H1 (cell line): ENCODE results near the gene ASXL3. TPM values are rescaled to one million over a fixed set of nuclear protein-coding genes. Genes with fewer than 3 reads are reported as not detected.
A peak's percentile ranks its signal among the peaks of the same experiment; 100 is the strongest.

Experiments used
- CTCF ChIA-PET: fragments of 300-600 bp; sonication (Branson Sonifier 250); formaldehyde crosslinking; loops from one replicate; lab custom pipeline; 2021; ENCODE audit not compliant: partially characterized antibody; lab: Charles Lee
- POLR2A ChIA-PET: fragments of 300-600 bp; sonication (Branson Sonifier 250); formaldehyde crosslinking; loops from one replicate; lab custom pipeline; 2021; ENCODE audit warnings: inconsistent platforms; ENCODE audit not compliant: partially characterized antibody; lab: Charles Lee
- DNase-seq, 2 experiments: peaks; one replicate each; pipeline versions ENCODE4 v3.0.0 to v3.0.0-alpha.2; 2010 to 2022; ENCODE audit warnings: low spot score in 2 of 2, low read depth in 1 of 2, mixed read lengths in 1 of 2
- FAIRE-seq: peaks from 2 replicates; lab custom pipeline; 2011; peaks lifted over from hg19 to GRCh38; lab: Jason Lieb, UNC
- H2AFZ ChIP-seq: 2 replicates; pipeline ENCODE4 v1.8.1; 2012; ENCODE audit warnings: low read length, inconsistent platforms
- H2AK5ac ChIP-seq: 2 replicates; pipeline ENCODE4 v1.6.1; 2013; ENCODE audit warnings: low read depth, low read length
- H2BK120ac ChIP-seq: replicated peaks from 2 replicates; pipeline ENCODE3; 2013; ENCODE audit warnings: low read depth, low read length, inconsistent platforms
- H2BK12ac ChIP-seq: 2 replicates; pipeline ENCODE4 v1.6.1; 2013; ENCODE audit warnings: low read depth, low read length
- H2BK15ac ChIP-seq: 2 replicates; pipeline ENCODE4 v1.6.1; 2013; ENCODE audit warnings: low read length
- H2BK20ac ChIP-seq: 2 replicates; pipeline ENCODE4 v1.6.1; 2013; ENCODE audit warnings: low read length
- H2BK5ac ChIP-seq: 2 replicates; pipeline ENCODE4 v1.6.1; 2013; ENCODE audit warnings: low read depth, low read length
- H3K14ac ChIP-seq: 2 replicates; pipeline ENCODE4 v1.6.1; 2013; ENCODE audit warnings: inconsistent platforms; ENCODE audit not compliant: insufficient read length
- H3K18ac ChIP-seq: 2 replicates; pipeline ENCODE4 v1.6.1; 2013; ENCODE audit warnings: low read length; ENCODE audit errors: extremely low read depth
- H3K23ac ChIP-seq: 2 replicates; pipeline ENCODE4 v1.6.1; 2013; ENCODE audit warnings: inconsistent platforms; ENCODE audit not compliant: insufficient read length
- H3K23me2 ChIP-seq: 2 replicates; pipeline ENCODE4 v1.6.1; 2013; ENCODE audit warnings: low read depth, low read length
- H3K27ac ChIP-seq: 2 replicates; pipeline ENCODE4 v1.6.1; 2011; ENCODE audit warnings: low read depth, low read length, inconsistent platforms
- H3K27me3 ChIP-seq, 4 experiments: replicated peaks in 1 of 4; 1 replicate in 1 of 4; 2 replicates in 3 of 4; pipeline versions ENCODE4 v1.6.1 to v1.8.1; 2011 to 2013; ENCODE audit warnings: low read length in 3 of 4, mild to moderate bottlenecking in 3 of 4, inconsistent platforms in 2 of 4, mixed read lengths in 2 of 4, moderate library complexity in 1 of 4; ENCODE audit not compliant: control insufficient read depth in 3 of 4, insufficient read depth in 3 of 4; ENCODE audit errors: extremely low read depth in 1 of 4
- H3K36me3 ChIP-seq, 4 experiments: 2 replicates each; pipeline versions ENCODE4 v1.6.1 to v1.8.1; 2011 to 2013; ENCODE audit warnings: mild to moderate bottlenecking in 4 of 4, low read length in 3 of 4, moderate library complexity in 2 of 4, control low read depth in 1 of 4, inconsistent platforms in 1 of 4; ENCODE audit not compliant: insufficient read depth in 4 of 4, control insufficient read depth in 2 of 4
- H3K4ac ChIP-seq: replicated peaks from 2 replicates; pipeline ENCODE3; 2013; ENCODE audit warnings: low read length, low read depth, mixed read lengths, inconsistent platforms; ENCODE audit not compliant: insufficient read length
- H3K4me1 ChIP-seq, 4 experiments: replicated peaks in 1 of 4; 1 replicate in 1 of 4; 2 replicates in 3 of 4; pipeline versions ENCODE4 v1.6.1 to v1.8.1; 2011 to 2013; ENCODE audit warnings: low read length in 3 of 4, inconsistent platforms in 2 of 4, mixed read lengths in 1 of 4; ENCODE audit not compliant: insufficient read depth in 4 of 4, control insufficient read depth in 3 of 4
- H3K4me2 ChIP-seq, 2 experiments: 2 replicates each; pipeline versions ENCODE4 v1.6.1 to v1.8.1; 2011 to 2013; ENCODE audit warnings: low read depth in 2 of 2, low read length in 2 of 2, control low read depth in 1 of 2, inconsistent platforms in 1 of 2, mild to moderate bottlenecking in 1 of 2; ENCODE audit not compliant: insufficient read depth in 1 of 2
- H3K4me3 ChIP-seq, 4 experiments: fragments of 200-600, 300-600 bp in 1 of 4; sonication (generic), shearing (Covaris generic), sonication (Bioruptor Twin) in 1 of 4; 2 replicates each; pipeline versions ENCODE4 v1.5.1 to v1.8.1; 2011 to 2016; ENCODE audit warnings: low read length in 4 of 4, low read depth in 3 of 4, control low read depth in 2 of 4, inconsistent platforms in 2 of 4, mild to moderate bottlenecking in 2 of 4, mixed read lengths in 1 of 4, moderate library complexity in 1 of 4; ENCODE audit not compliant: insufficient read depth in 2 of 4; ENCODE audit errors: extremely low read depth in 1 of 4
- H3K56ac ChIP-seq: replicated peaks from 2 replicates; pipeline ENCODE3; 2013; ENCODE audit warnings: low read depth, mild to moderate bottlenecking, mixed read lengths, low read length, inconsistent platforms; ENCODE audit not compliant: insufficient read length
- H3K79me1 ChIP-seq: 2 replicates; pipeline ENCODE4 v1.6.1; 2013; ENCODE audit warnings: low read depth, low read length, control low read depth
- H3K79me2 ChIP-seq, 2 experiments: 2 replicates each; pipeline versions ENCODE4 v1.6.1 to v1.8.1; 2012 to 2013; ENCODE audit warnings: low read length in 2 of 2, mild to moderate bottlenecking in 2 of 2, inconsistent platforms in 1 of 2; ENCODE audit not compliant: insufficient read depth in 2 of 2, control insufficient read depth in 1 of 2
- H3K9ac ChIP-seq, 4 experiments: replicated peaks in 1 of 4; 1 replicate in 1 of 4; 2 replicates in 3 of 4; pipeline versions ENCODE4 v1.6.1 to v1.8.1; 2011 to 2013; ENCODE audit warnings: low read depth in 3 of 4, low read length in 3 of 4, control low read depth in 2 of 4, mild to moderate bottlenecking in 2 of 4, moderate library complexity in 2 of 4, inconsistent platforms in 1 of 4; ENCODE audit errors: extremely low read depth in 1 of 4
- H3K9me3 ChIP-seq, 2 experiments: 2 replicates each; pipeline versions ENCODE4 v1.6.1 to v1.8.1; 2012 to 2013; ENCODE audit warnings: mild to moderate bottlenecking in 2 of 2, moderate library complexity in 2 of 2, control low read depth in 1 of 2, inconsistent platforms in 1 of 2, low read depth in 1 of 2, low read length in 1 of 2, mixed read lengths in 1 of 2; ENCODE audit not compliant: insufficient read depth in 2 of 2
- H4K20me1 ChIP-seq, 2 experiments: replicated peaks in 1 of 2; 2 replicates each; pipeline versions ENCODE3 to v1.8.1; 2011 to 2013; ENCODE audit warnings: inconsistent platforms in 2 of 2, low read length in 2 of 2, mild to moderate bottlenecking in 1 of 2; ENCODE audit not compliant: insufficient read depth in 2 of 2, control insufficient read depth in 1 of 2
- H4K5ac ChIP-seq: 2 replicates; pipeline ENCODE4 v1.6.1; 2013; ENCODE audit warnings: low read length, low read depth, mixed read lengths, inconsistent platforms; ENCODE audit not compliant: insufficient read length
- H4K8ac ChIP-seq: 2 replicates; pipeline ENCODE4 v1.8.0; 2013; ENCODE audit warnings: mild to moderate bottlenecking, moderate library complexity, low read length, inconsistent platforms; ENCODE audit not compliant: insufficient read depth; ENCODE audit errors: extremely low read depth
- H4K91ac ChIP-seq: replicated peaks from 2 replicates; pipeline ENCODE3; 2013; ENCODE audit warnings: low read length, mixed read lengths, inconsistent platforms; ENCODE audit not compliant: insufficient read length
- ASH2L ChIP-seq: fragments of 200-600, 300-600 bp; sonication (generic); IDR thresholded peaks from one replicate; pipeline ENCODE4 v1.7.1; 2017; ENCODE audit warnings: low read length
- BACH1 ChIP-seq: IDR thresholded peaks from 2 replicates; pipeline ENCODE4 v1.6.1; 2012; ENCODE audit warnings: low read length, improper control_type of control experiment
- FOSL1 ChIP-seq: IDR thresholded peaks from 2 replicates; pipeline ENCODE4 v1.6.1; 2011; ENCODE audit warnings: mild to moderate bottlenecking, low read depth, low read length, moderate library complexity; ENCODE audit not compliant: insufficient read depth
- GABPA ChIP-seq: IDR thresholded peaks from 2 replicates; pipeline ENCODE4 v1.6.1; 2011; ENCODE audit warnings: mild to moderate bottlenecking, low read length, moderate library complexity, borderline replicate concordance; ENCODE audit not compliant: insufficient read depth
- HDAC2 ChIP-seq, 2 experiments: fragments of 300-600 bp in 1 of 2; sonication (generic) in 1 of 2; IDR thresholded peaks; 2 replicates each; pipeline ENCODE4 v1.6.1; 2011 to 2012; ENCODE audit warnings: low read depth in 2 of 2, low read length in 2 of 2, mild to moderate bottlenecking in 2 of 2, moderate library complexity in 2 of 2, borderline replicate concordance in 1 of 2, inconsistent platforms in 1 of 2
- NANOG ChIP-seq: IDR thresholded peaks from 2 replicates; pipeline ENCODE4 v1.6.1; 2011; ENCODE audit warnings: low read length, low read depth, mild to moderate bottlenecking, inconsistent platforms; ENCODE audit not compliant: insufficient read depth, poor library complexity, severe bottlenecking
- PHF8 ChIP-seq: fragments of 200-600 bp; sonication (generic); conservative IDR thresholded peaks from 2 replicates; pipeline ENCODE4 v1.7.1; 2012; ENCODE audit warnings: low read depth, mild to moderate bottlenecking, inconsistent platforms, low read length, moderate library complexity
- POLR2A ChIP-seq, 2 experiments: IDR thresholded peaks; 1 replicate in 1 of 2; 2 replicates in 1 of 2; pipeline ENCODE4 v1.6.1; 2011; ENCODE audit warnings: low read depth in 2 of 2, low read length in 2 of 2, mild to moderate bottlenecking in 2 of 2; ENCODE audit errors: control extremely low read depth in 1 of 2
- POU5F1 ChIP-seq: IDR thresholded peaks from 2 replicates; pipeline ENCODE4 v1.6.1; 2011; ENCODE audit warnings: low read depth, mild to moderate bottlenecking, low read length, moderate library complexity
- RAD21 ChIP-seq, 2 experiments: IDR thresholded peaks in 1 of 2; conservative IDR thresholded peaks in 1 of 2; 2 replicates each; pipeline ENCODE4 v1.6.1; 2011; ENCODE audit warnings: low read depth in 2 of 2, low read length in 2 of 2, improper control_type of control experiment in 1 of 2, inconsistent platforms in 1 of 2, mild to moderate bottlenecking in 1 of 2, moderate library complexity in 1 of 2
- SP4 ChIP-seq: IDR thresholded peaks from 2 replicates; pipeline ENCODE4 v1.6.1; 2012; ENCODE audit warnings: low read length, inconsistent platforms
- SRF ChIP-seq: IDR thresholded peaks from 2 replicates; pipeline ENCODE4 v1.6.1; 2011; ENCODE audit warnings: mild to moderate bottlenecking, low read depth, low read length, moderate library complexity
- YY1 ChIP-seq: IDR thresholded peaks from 2 replicates; pipeline ENCODE4 v1.6.1; 2011; ENCODE audit warnings: low read depth, mild to moderate bottlenecking, low read length
- WGBS, 2 experiments: shearing (Covaris generic) in 1 of 2; methylation state at CpG; one replicate each; pipeline versions ENCODE4 v1.1.6 to v1.1.7; 2013 to 2015; ENCODE audit warnings: low lambda C conversion rate in 2 of 2, mixed read lengths in 2 of 2, inconsistent platforms in 1 of 2, low coverage in 1 of 2, missing lambda C conversion rate in 1 of 2; ENCODE audit not compliant: insufficient replicate concordance in 2 of 2, insufficient coverage in 1 of 2, insufficient read length in 1 of 2; ENCODE audit errors: extremely low coverage in 1 of 2, missing lambda C conversion rate in 1 of 2; 5-methylcytosine and 5-hydroxymethylcytosine counted together
- polyA plus RNA-seq, 7 experiments: library from polyadenylated mRNA; depleted of rRNA in 3 of 7; stranded (reverse) in 5 of 7; unstranded in 2 of 7; fragments of >200 nt in 5 of 7; fragments of 200-250 nt in 2 of 7; gene quantifications; 1 replicate in 5 of 7; 2 replicates in 1 of 7; 4 replicates in 1 of 7; pipeline versions ENCODE4 v1.2.1 to v1.2.3, GENCODE V29; 2011 to 2013; ENCODE audit warnings: missing spikeins in 2 of 7, mixed read lengths in 2 of 7
- total RNA-seq: library from RNA; stranded (reverse); fragmentation: NEBNext Ultra II Directional; extraction: Animal tissue kit (Norgen Biotek cat#: 25700); gene quantifications from 2 replicates; pipeline ENCODE4 v1.2.1, GENCODE V29; 2021

Gene ASXL3
- total and polyA plus RNA-seq, 2 of the 8 experiments (the other 6 are each of a cell fraction or from before 2014, with no cell fraction given), result 0.08 to 1.3 TPM

DNA sequence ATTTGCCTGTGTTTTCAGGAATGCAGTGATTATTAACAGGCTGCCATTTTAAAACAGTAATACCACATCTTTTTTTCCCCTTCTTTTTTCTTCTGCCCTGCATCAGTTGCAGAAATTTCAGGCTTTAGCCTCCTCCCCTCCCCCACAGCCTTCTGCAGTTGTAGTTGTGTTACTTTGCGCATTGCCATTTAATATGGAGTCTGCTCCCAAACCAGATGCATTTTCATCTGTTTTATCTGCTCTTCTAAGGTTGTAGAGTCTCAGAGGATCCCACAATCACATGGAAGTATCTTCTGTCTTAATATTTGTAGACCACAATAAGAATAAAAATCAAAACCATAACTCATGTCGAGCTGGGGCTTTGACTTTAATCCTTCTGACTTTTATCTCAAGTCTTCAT lies 3.8 kb downstream of the ASXL3 start:
- DNase-seq (no peak), FAIRE-seq (no peak)
- 0 out of 8 replicates have a peak overlapping the region, but pooled peaks of 1 of the 4 experiments have one; percentile 10 for H3K4me3 ChIP-seq
- no peaks in the 10 kb centered on the region for H3K79me1 ChIP-seq
- H4K20me1 ChIP-seq, result peaks cover 0 to 3% of the 10 kb centered on the region in 2 experiments
- ChIA-PET POLR2A (no interaction called here), CTCF (no interaction called here)
- H3K36me3 ChIP-seq, result no peaks in the 10 kb centered on the region
- H3K79me2 ChIP-seq, result no peaks in the 10 kb centered on the region
- peaks cover 10% of the 10 kb centered on the region for H3K23me2 ChIP-seq
- H2BK120ac ChIP-seq, result no peak overlapping the region
- no peak overlapping the region for H4K8ac ChIP-seq
- TF ChIP-seq YY1 (no peak), SRF (no peak), HDAC2 (IDR thresholded peaks at IDR 0.05; ENCODE audit: borderline replicate concordance in 1 of 2, low read depth in 2 of 2, low read length in 2 of 2) (no peak), FOSL1 (no peak), POU5F1 (no peak), ASH2L (no peak), RAD21 (IDR thresholded peaks at IDR 0.05 in 1 of 2, conservative IDR thresholded peaks at IDR 0.05 in 1 of 2; ENCODE audit: low read depth in 2 of 2, low read length in 2 of 2) (no peak), PHF8 (no peak), GABPA (no peak), SP4 (no peak), NANOG (no peak), BACH1 (no peak), POLR2A (IDR thresholded peaks at IDR 0.05; ENCODE audit: control extremely low read depth in 1 of 2, low read depth in 2 of 2, low read length in 2 of 2) (no peak)
- no peak overlapping the region for H3K9ac ChIP-seq
- H4K91ac ChIP-seq, result no peak overlapping the region
- peaks cover 2 to 22% (median 15%) of the 10 kb centered on the region in 4 experiments for H3K27me3 ChIP-seq
- peaks cover 3 to 10% (median 5%) of the 10 kb centered on the region in 4 experiments for H3K4me1 ChIP-seq
- no peak overlapping the region for H2BK5ac ChIP-seq
- H2BK15ac ChIP-seq, result no peak overlapping the region
- no peak overlapping the region for H3K14ac ChIP-seq
- H3K4me2 ChIP-seq, result 0 out of 4 replicates have a peak overlapping the region, but pooled peaks of 1 of the 2 experiments have one; percentile 31
- no peak overlapping the region for H2AFZ ChIP-seq
- no peak overlapping the region for H3K27ac ChIP-seq
- H2BK12ac ChIP-seq, result no peak overlapping the region
- H3K18ac ChIP-seq, result no peak overlapping the region
- H3K9me3 ChIP-seq, result no peaks in the 10 kb centered on the region
- no peak overlapping the region for H2AK5ac ChIP-seq
- H4K5ac ChIP-seq, result no peak overlapping the region
- no peak overlapping the region for H3K23ac ChIP-seq
- WGBS, 2 experiments, result 79% methylated on average over 2 of the region's 2 CpGs; no CpG with 5 or more reads in 1 of the 2 experiments
- no peak overlapping the region for H3K4ac ChIP-seq
- no peak overlapping the region for H3K56ac ChIP-seq
- H2BK20ac ChIP-seq, result no peak overlapping the region
